Measurements from ENCODE around the gene ADAMTS17. TPM values are rescaled to one million over a fixed set of nuclear protein-coding genes. Genes with fewer than 3 reads are reported as not detected.
A peak's percentile ranks its signal among the peaks of the same experiment; 100 is the strongest.

ADAMTS17 gene
- total and polyA plus RNA-seq, 2 experiments from 2014 or later: 0.69 to 3.3 TPM

DNA sequence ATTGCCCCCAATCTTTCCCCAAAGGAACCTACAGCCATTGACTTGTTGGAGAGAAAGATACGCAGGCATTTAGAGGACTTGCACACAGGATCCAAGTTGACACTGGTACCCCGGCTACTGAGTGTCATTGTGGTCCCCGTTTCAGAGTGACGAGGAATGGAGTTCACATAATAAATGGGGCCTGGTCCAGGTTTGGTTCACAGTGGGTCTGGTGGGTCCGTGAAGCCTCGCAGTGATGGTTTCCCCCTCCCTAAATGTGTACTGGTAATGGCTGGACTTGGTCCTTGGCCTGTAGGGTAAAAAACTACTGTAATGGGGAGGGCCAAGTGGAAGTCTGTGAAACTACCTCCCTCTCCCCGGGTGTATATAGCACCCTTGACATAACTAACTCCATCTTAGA, 376.4 kb downstream of the ADAMTS17 start:
- H3K27me3 ChIP-seq: no peaks in the 10 kb centered on the region
- no peak overlapping the region for H3K4me3 ChIP-seq
- no peaks in the 10 kb centered on the region for H3K9me3 ChIP-seq (ENCODE audit: low read depth)
- H3K36me3 ChIP-seq: no peaks in the 10 kb centered on the region
- DNase-seq (ENCODE audit: low read depth in 1 of 2, low spot score in 1 of 2): no peak
- TF ChIP-seq, protein P1, sequence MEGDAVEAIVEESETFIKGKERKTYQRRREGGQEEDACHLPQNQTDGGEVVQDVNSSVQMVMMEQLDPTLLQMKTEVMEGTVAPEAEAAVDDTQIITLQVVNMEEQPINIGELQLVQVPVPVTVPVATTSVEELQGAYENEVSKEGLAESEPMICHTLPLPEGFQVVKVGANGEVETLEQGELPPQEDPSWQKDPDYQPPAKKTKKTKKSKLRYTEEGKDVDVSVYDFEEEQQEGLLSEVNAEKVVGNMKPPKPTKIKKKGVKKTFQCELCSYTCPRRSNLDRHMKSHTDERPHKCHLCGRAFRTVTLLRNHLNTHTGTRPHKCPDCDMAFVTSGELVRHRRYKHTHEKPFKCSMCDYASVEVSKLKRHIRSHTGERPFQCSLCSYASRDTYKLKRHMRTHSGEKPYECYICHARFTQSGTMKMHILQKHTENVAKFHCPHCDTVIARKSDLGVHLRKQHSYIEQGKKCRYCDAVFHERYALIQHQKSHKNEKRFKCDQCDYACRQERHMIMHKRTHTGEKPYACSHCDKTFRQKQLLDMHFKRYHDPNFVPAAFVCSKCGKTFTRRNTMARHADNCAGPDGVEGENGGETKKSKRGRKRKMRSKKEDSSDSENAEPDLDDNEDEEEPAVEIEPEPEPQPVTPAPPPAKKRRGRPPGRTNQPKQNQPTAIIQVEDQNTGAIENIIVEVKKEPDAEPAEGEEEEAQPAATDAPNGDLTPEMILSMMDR (IDR thresholded peaks at IDR 0.05; ENCODE audit: low read depth, low read length): no peak
- H3K27ac ChIP-seq: no peak overlapping the region
- no peaks in the 10 kb centered on the region for H3K4me1 ChIP-seq (ENCODE audit: low read depth)

DNA sequence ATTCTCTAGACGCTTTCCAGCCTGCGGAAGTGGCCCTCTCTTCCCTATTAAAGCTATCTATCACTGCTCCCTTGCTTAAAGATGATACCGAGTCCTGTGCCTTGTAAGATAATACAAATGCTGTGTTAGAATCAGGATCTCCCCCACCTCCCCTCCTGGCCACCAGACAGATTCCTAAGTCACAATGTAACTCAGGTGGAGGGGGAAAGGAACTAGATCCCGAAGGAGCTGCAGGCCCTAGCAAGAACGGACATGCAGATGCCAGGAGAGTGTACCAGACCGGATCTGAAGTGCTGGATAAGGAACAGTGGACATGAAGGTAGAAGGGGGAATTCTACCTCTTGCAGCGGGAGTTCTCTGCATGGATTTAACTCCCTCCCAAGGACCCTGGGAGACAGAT, 377.8 kb downstream of the ADAMTS17 start:
- H3K27ac ChIP-seq: no peak overlapping the region
- no peak for DNase-seq (ENCODE audit: low read depth in 1 of 2, low spot score in 1 of 2)
- no peaks in the 10 kb centered on the region for H3K9me3 ChIP-seq (ENCODE audit: low read depth)
- no peaks in the 10 kb centered on the region for H3K36me3 ChIP-seq
- H3K27me3 ChIP-seq: no peaks in the 10 kb centered on the region
- no peak overlapping the region for H3K4me3 ChIP-seq
- H3K4me1 ChIP-seq (ENCODE audit: low read depth): no peaks in the 10 kb centered on the region
- TF ChIP-seq, protein P1 (IDR thresholded peaks at IDR 0.05; ENCODE audit: low read depth, low read length): no peak

DNA sequence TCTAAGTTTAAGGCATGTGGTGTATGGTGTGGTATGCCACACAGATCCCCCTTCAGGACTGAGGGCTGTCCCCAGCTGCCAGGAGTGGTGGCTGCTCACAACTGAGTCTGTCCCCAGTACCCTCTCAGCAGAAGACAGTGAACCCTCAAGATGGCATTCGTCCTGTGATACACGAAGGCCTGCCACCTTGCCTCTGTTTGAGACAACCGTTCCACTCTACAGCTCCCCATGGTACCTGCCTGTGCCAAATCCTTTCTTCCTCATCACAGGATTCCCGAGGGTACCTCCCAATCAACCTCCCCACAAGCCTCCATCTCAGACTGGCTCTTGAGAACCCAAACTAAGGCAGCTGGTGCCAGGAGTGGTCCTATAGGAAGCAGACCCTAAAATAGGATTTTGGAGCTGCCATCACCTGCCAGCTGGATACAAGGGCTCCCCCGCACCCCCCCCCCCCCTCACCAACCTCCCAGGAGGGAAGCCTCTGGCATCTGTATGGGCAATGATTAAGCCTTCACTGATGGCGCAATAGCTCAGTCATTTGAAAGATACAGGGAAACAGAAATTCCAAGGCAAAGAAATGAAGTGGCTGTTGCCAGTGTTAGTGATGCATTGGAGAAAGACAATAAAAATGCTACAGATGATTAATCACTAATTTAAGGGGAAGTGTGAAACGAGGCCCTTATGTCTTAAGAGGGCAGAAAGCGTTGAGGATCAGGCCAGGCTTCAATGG, 378.5 kb downstream of the ADAMTS17 start:
- Histone ChIP-seq H3K36me3 (no peaks in the 10 kb centered on the region), H3K27ac (no peak overlapping the region), H3K4me3 (no peak overlapping the region), H3K9me3 (ENCODE audit: low read depth) (no peaks in the 10 kb centered on the region), H3K27me3 (no peaks in the 10 kb centered on the region), H3K4me1 (ENCODE audit: low read depth) (no peaks in the 10 kb centered on the region)
- TF ChIP-seq, protein P1 (IDR thresholded peaks at IDR 0.05; ENCODE audit: low read depth, low read length): no peak
- DNase-seq (ENCODE audit: low read depth in 1 of 2, low spot score in 1 of 2): peak in 1 of 2 donors; percentile 74

DNA sequence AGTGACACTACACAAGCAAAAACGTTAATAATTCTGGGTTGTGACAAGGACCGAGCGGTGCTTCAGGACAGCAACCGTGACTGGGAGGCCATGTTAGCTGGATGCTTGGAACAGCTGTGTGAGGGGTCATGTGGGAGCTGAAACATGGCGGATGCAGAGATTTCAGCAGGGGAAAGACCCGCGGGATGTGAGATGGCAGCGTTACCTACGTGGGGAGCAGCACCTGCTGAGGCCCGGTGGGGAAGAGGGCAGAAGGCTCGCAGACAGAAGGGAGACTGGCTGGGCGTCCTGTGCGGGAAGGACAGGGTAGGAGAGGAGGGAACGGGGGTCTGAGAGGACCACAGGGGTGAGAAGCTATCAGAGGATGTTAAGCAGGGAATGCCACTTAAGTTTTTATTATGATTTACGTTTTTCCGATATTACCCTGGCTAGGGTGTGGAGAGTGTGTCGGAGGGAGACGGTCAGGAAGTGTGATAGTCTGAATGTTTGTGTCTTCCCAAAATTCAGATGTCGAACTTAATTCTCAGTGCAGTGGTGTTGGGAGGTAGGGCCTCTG, 379.7 kb downstream of the ADAMTS17 start:
- Histone ChIP-seq H3K4me3 (no peak overlapping the region), H3K4me1 (ENCODE audit: low read depth) (no peaks in the 10 kb centered on the region), H3K27me3 (no peaks in the 10 kb centered on the region), H3K36me3 (no peaks in the 10 kb centered on the region), H3K27ac (no peak overlapping the region), H3K9me3 (ENCODE audit: low read depth) (no peaks in the 10 kb centered on the region)
- TF ChIP-seq, protein P1 (IDR thresholded peaks at IDR 0.05; ENCODE audit: low read depth, low read length): no peak
- no peak for DNase-seq (ENCODE audit: low read depth in 1 of 2, low spot score in 1 of 2)

DNA sequence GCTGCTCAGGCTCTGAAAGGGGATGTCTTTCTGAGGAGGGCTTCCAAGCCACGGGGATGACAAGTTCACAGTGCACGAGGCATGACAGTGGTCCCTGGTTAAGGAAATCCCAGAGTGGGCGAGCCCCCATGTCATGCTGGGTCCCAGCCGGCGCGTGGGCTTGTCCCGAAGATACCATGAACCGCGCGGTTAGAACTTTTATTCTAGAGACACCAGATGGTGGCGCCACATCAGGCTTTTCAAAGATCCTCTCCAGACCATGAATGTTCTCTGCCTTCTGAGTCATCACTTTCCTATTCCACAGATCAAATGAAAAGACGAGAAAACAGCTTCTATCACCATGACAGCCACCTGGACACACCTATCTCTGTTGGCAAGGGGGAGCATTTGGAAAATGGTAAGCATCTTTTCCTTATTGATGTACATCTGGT, 380.7 kb downstream of the ADAMTS17 start:
- no peaks in the 10 kb centered on the region for H3K4me1 ChIP-seq (ENCODE audit: low read depth)
- no peaks in the 10 kb centered on the region for H3K36me3 ChIP-seq
- no peak overlapping the region for H3K4me3 ChIP-seq
- H3K27me3 ChIP-seq: no peaks in the 10 kb centered on the region
- TF ChIP-seq, protein P1 (IDR thresholded peaks at IDR 0.05; ENCODE audit: low read depth, low read length): peak; percentile 51
- peak; percentile 20 to 61 for DNase-seq (ENCODE audit: low read depth in 1 of 2, low spot score in 1 of 2)
- H3K9me3 ChIP-seq (ENCODE audit: low read depth): no peaks in the 10 kb centered on the region
- H3K27ac ChIP-seq: no peak overlapping the region
